H1 (cell line): ENCODE measurements around the gene SAG. TPM values are rescaled to one million over a fixed set of nuclear protein-coding genes. Genes with fewer than 3 reads are reported as not detected.

ENCODE experiments used
- EGR1 ChIP-seq: IDR thresholded peaks from 2 replicates; pipeline ENCODE4 v1.6.1; 2011; ENCODE audit warnings: low read depth, low read length, borderline replicate concordance
- NANOG ChIP-seq: IDR thresholded peaks from 2 replicates; pipeline ENCODE4 v1.6.1; 2011; ENCODE audit warnings: low read length, low read depth, mild to moderate bottlenecking, inconsistent platforms; ENCODE audit not compliant: insufficient read depth, poor library complexity, severe bottlenecking
- SUZ12 ChIP-seq: fragments of 200-600 bp; sonication (generic); IDR thresholded peaks from 2 replicates; pipeline ENCODE4 v1.6.1; 2012; ENCODE audit warnings: mild to moderate bottlenecking, inconsistent platforms, low read length, moderate library complexity, mixed read lengths
- TEAD4 ChIP-seq: IDR thresholded peaks from 2 replicates; pipeline ENCODE4 v1.6.1; 2012; ENCODE audit warnings: low read depth, low read length, inconsistent platforms, mixed read lengths
- USF2 ChIP-seq: IDR thresholded peaks from 2 replicates; pipeline ENCODE4 v1.6.1; 2011; ENCODE audit warnings: low read length, improper control_type of control experiment
- polyA plus RNA-seq, 7 experiments: library from polyadenylated mRNA; depleted of rRNA in 3 of 7; stranded (reverse) in 5 of 7; unstranded in 2 of 7; fragments of >200 nt in 5 of 7; fragments of 200-250 nt in 2 of 7; gene quantifications; 1 replicate in 5 of 7; 2 replicates in 1 of 7; 4 replicates in 1 of 7; pipeline versions ENCODE4 v1.2.1 to v1.2.3, GENCODE V29; 2011 to 2013; ENCODE audit warnings: missing spikeins in 2 of 7, mixed read lengths in 2 of 7
- total RNA-seq: library from RNA; stranded (reverse); fragmentation: NEBNext Ultra II Directional; extraction: Animal tissue kit (Norgen Biotek cat#: 25700); gene quantifications from 2 replicates; pipeline ENCODE4 v1.2.1, GENCODE V29; 2021
- TF ChIP-seq, protein P1 (sequence below): IDR thresholded peaks from 2 replicates; pipeline ENCODE4 v1.6.1; 2011; ENCODE audit warnings: low read depth, mild to moderate bottlenecking, low read length; ENCODE audit not compliant: insufficient read depth

The SAG gene
- total and polyA plus RNA-seq, 2 of the 8 experiments (the other 6 are each of a cell fraction or from before 2014, with no cell fraction given): not detected

DNA sequence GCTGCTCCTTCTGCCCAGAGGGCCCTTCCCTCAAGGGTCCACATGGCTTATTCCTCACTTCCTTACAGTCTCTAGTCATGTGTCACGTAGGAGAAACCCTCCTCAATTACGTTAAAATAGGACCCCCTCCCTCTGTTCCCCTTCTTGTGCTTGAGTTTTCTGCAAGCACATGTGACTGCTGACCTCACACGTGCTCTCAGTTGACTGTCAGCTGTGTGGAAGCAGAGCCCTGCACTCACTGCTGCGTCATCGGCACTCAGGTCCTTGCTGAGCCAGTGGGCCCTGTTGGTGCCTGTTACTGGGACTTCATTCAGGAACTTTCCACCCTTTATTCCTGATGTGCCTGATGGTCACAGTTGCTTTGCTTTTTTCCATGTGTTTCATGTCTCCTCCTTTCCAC, 45.1 kb upstream of the SAG start (continued):
- TF ChIP-seq SUZ12: no peak
- no peak for TF ChIP-seq USF2
- TF ChIP-seq, protein P1, sequence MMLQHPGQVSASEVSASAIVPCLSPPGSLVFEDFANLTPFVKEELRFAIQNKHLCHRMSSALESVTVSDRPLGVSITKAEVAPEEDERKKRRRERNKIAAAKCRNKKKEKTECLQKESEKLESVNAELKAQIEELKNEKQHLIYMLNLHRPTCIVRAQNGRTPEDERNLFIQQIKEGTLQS: no peak
- TF ChIP-seq TEAD4: no peak
- no peak for TF ChIP-seq NANOG
- TF ChIP-seq EGR1: no peak
